Thyroid gland (tissue), 4 donors: ENCODE measurements around the gene PIGV.

Experiments
- POLR2A ChIP-seq, 2 donors: fragments of 450-650 bp; IDR thresholded peaks; one replicate each; pipeline ENCODE4 v1.6.1; 2017; ENCODE audit warnings: antibody characterized with exemption in 2 of 2, mild to moderate bottlenecking in 2 of 2, moderate library complexity in 1 of 2
- TF ChIP-seq, protein P1 (sequence below), 6 experiments: fragments of 200-600 bp in 3 of 6; fragments of 450-650 bp in 3 of 6; sonication (generic) in 3 of 6; IDR thresholded peaks; one replicate each; pipeline ENCODE4 v1.5.1; 2016 to 2019; ENCODE audit warnings: antibody characterized with exemption in 6 of 6, mild to moderate bottlenecking in 2 of 6, inconsistent platforms in 1 of 6, moderate library complexity in 1 of 6

- TF ChIP-seq POLR2A (IDR thresholded peaks at IDR 0.05): no peak
- TF ChIP-seq, protein P1, sequence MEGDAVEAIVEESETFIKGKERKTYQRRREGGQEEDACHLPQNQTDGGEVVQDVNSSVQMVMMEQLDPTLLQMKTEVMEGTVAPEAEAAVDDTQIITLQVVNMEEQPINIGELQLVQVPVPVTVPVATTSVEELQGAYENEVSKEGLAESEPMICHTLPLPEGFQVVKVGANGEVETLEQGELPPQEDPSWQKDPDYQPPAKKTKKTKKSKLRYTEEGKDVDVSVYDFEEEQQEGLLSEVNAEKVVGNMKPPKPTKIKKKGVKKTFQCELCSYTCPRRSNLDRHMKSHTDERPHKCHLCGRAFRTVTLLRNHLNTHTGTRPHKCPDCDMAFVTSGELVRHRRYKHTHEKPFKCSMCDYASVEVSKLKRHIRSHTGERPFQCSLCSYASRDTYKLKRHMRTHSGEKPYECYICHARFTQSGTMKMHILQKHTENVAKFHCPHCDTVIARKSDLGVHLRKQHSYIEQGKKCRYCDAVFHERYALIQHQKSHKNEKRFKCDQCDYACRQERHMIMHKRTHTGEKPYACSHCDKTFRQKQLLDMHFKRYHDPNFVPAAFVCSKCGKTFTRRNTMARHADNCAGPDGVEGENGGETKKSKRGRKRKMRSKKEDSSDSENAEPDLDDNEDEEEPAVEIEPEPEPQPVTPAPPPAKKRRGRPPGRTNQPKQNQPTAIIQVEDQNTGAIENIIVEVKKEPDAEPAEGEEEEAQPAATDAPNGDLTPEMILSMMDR (IDR thresholded peaks at IDR 0.05): no peak
Observed at GRCh38 chr1:26814893-26815292, 27.1 kb downstream of the PIGV start.
